PC-3 (cell line): ENCODE results near the gene PHF2. TPM values are rescaled to one million over a fixed set of nuclear protein-coding genes. Genes with fewer than 3 reads are reported as not detected.

Experiments used
- ATAC-seq: fragments of 200-7000 bp; cut with Tn5 transposase; 2 replicates; pipeline ENCODE4 v1.9.1; 2020; ENCODE audit warnings: mild to moderate bottlenecking, moderate library complexity
- BruUV-seq: library from RNA; stranded (reverse); fragments of 400-500 nt; replicated peaks from 2 replicates; lab custom pipeline; 2021; lab: Mats Ljungman, UMichigan
- CTCF ChIA-PET: fragments of 300-600 bp; sonication (Branson Sonifier 250); formaldehyde crosslinking; loops from one replicate; lab custom pipeline; 2022; ENCODE audit warnings: antibody characterized with exemption; lab: Charles Lee
- POLR2A ChIA-PET: fragments of 300-600 bp; sonication (Branson Sonifier 250); formaldehyde crosslinking; loops from one replicate; lab custom pipeline; 2022; ENCODE audit warnings: antibody characterized with exemption; ENCODE audit not compliant: unreplicated experiment; lab: Charles Lee
- DNase-seq: peaks from one replicate; pipeline ENCODE4 v3.0.0-alpha.2; 2015
- H2AFZ ChIP-seq: fragments of 300-600 bp; sonication (generic); 2 replicates; pipeline ENCODE4 v1.6.0; 2016; ENCODE audit warnings: antibody characterized with exemption, low read length
- H3F3A ChIP-seq: fragments of 300-600 bp; sonication (generic); one replicate; pipeline ENCODE4 v1.6.0; 2017; ENCODE audit warnings: antibody characterized with exemption, low read length, control low read depth, mild to moderate bottlenecking; ENCODE audit not compliant: unreplicated experiment
- H3K27ac ChIP-seq: fragments of 300-600 bp; sonication (generic); 2 replicates; pipeline ENCODE4 v1.5.1; 2016; ENCODE audit warnings: mild to moderate bottlenecking, low read length
- H3K27me3 ChIP-seq: fragments of 300-600 bp; sonication (generic); 2 replicates; pipeline ENCODE4 v1.6.1; 2016; ENCODE audit warnings: low read length, mixed read lengths
- H3K36me3 ChIP-seq: fragments of 300-600 bp; sonication (generic); 2 replicates; pipeline ENCODE4 v1.6.1; 2016; ENCODE audit warnings: low read depth, mixed run types, low read length, mixed read lengths
- H3K4me1 ChIP-seq: fragments of 300-600 bp; sonication (generic); 2 replicates; pipeline ENCODE4 v1.5.1; 2016; ENCODE audit warnings: low read length; ENCODE audit not compliant: insufficient read depth
- H3K4me2 ChIP-seq: fragments of 300-600 bp; sonication (generic); 2 replicates; pipeline ENCODE4 v1.6.0; 2016; ENCODE audit warnings: low read length
- H3K4me3 ChIP-seq: fragments of 300-600 bp; sonication (generic); 2 replicates; pipeline ENCODE4 v1.5.1; 2016; ENCODE audit warnings: mild to moderate bottlenecking, low read length, mixed read lengths
- H3K79me2 ChIP-seq: fragments of 300-600 bp; sonication (generic); 2 replicates; pipeline ENCODE4 v1.6.1; 2017; ENCODE audit warnings: low read length, mixed read lengths
- H3K9ac ChIP-seq: fragments of 300-600 bp; sonication (generic); 2 replicates; pipeline ENCODE4 v1.6.0; 2016; ENCODE audit warnings: mild to moderate bottlenecking, low read length
- H3K9me2 ChIP-seq: fragments of 300-600 bp; sonication (generic); replicated peaks from 2 replicates; pipeline ENCODE4 v1.6.1; 2016; ENCODE audit warnings: mixed run types, low read length, mixed read lengths
- H3K9me3 ChIP-seq: fragments of 300-600 bp; sonication (generic); 2 replicates; pipeline ENCODE4 v1.6.1; 2016; ENCODE audit warnings: low read length, mixed read lengths
- H4K20me1 ChIP-seq: fragments of 300-600 bp; sonication (generic); 2 replicates; pipeline ENCODE4 v1.6.1; 2016; ENCODE audit warnings: low read length, mixed read lengths
- CTCF ChIP-seq: fragments of 300-600 bp; sonication (generic); conservative IDR thresholded peaks from 2 replicates; pipeline ENCODE4 v1.5.1; 2017; ENCODE audit warnings: antibody characterized with exemption, low read depth, mild to moderate bottlenecking, low read length
- EZH2 ChIP-seq: fragments of 300-600 bp; sonication (generic); IDR thresholded peaks from one replicate; pipeline ENCODE4 v1.6.1; 2017; ENCODE audit warnings: antibody characterized with exemption, mild to moderate bottlenecking, low read length; ENCODE audit not compliant: unreplicated experiment
- EZH2phosphoT487 ChIP-seq: fragments of 300-600 bp; sonication (generic); IDR thresholded peaks from 2 replicates; pipeline ENCODE4 v1.6.1; 2018; ENCODE audit warnings: mild to moderate bottlenecking, antibody characterized with exemption, low read length, borderline replicate concordance
- intact Hi-C: fragments of 100-400 bp; cut with micrococcal nuclease; formaldehyde crosslinking; loops from 2 replicates; pipeline ENCODE4 v1.9.0; 2023
- total RNA-seq: library from RNA; depleted of rRNA; stranded (reverse); fragments of >200 nt; gene quantifications from 2 replicates; pipeline ENCODE4 v1.2.3, GENCODE V29; 2014

The PHF2 gene
- total RNA-seq, 1 experiment from 2014 or later: 10.6 TPM

DNA sequence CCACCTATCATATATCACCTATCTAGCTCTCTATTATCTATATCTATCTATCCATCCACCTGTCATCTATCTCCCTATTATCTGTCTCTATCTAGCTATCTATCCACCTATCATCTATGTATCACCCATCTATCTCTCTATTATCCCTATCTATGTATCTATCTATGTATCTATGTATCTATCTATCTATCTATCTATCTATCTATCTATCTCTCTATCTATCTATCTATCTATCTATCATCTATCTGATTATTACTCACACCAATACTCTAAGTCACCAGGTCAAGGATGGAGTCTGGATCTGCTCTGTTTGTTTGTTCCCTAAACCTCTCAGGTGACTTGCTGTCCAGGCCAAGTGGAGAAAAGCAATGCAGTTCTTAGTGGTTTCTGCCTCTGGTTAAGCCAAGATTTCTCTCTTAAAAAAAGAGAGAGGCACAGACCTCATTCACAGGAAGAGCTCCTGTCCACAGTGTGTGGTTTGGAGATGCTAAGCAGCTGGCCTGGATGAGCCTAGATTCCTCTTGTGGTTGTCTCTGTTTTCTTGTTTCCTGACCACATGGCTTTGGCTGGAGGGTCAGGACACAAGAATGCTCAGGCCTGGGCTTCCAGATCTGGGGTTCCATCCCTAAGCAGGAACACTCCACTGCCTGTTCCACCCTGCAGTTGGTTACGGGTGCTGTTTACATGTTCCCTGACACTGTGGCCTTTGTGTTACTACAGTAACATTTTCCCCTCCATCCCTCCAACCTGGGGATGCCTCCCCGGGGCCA lies 133.4 kb downstream of the PHF2 start:
- POLR2A ChIA-PET: no interaction called here
- CTCF ChIA-PET: no interaction called here
- intact Hi-C loops: no loop called here
- no peaks in the 10 kb centered on the region for H4K20me1 ChIP-seq
- H3F3A ChIP-seq: no peaks in the 10 kb centered on the region
- H3K4me1 ChIP-seq: no peaks in the 10 kb centered on the region
- BruUV-seq: no TSS peak
- no peak overlapping the region for H3K9ac ChIP-seq
- no peak for TF ChIP-seq EZH2
- no peak for TF ChIP-seq CTCF
- TF ChIP-seq EZH2phosphoT487: no peak
- no peak overlapping the region for H2AFZ ChIP-seq
- peaks cover 2% of the 10 kb centered on the region; the same call in 1 of the 2 replicates for H3K27me3 ChIP-seq
- H3K4me2 ChIP-seq: no peak overlapping the region
- no peaks in the 10 kb centered on the region for H3K79me2 ChIP-seq
- no peaks in the 10 kb centered on the region for H3K9me2 ChIP-seq
- no peak for ATAC-seq
- H3K4me3 ChIP-seq: no peak overlapping the region
- DNase-seq: no peak
- no peaks in the 10 kb centered on the region for H3K36me3 ChIP-seq
- no peak overlapping the region for H3K27ac ChIP-seq
- H3K9me3 ChIP-seq: no peaks in the 10 kb centered on the region

DNA sequence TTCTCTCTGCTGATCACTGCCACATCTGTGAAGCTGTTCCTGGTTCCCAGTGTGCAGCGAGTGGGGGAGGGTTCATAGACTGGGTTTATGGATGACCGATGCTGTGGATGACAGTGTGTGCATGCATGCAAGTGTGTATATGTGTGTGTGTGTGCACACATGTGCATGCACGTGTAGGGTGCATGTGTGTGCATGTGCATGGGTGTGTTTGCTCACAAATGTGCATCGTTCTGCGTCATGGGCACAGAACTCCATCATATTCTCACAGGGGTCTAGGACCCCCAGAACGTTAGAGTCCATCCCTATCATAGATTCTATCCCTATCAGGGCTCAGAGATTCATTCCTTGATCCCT lies 134.0 kb downstream of the PHF2 start:
- no peak overlapping the region for H3K9ac ChIP-seq
- H3K9me2 ChIP-seq: no peaks in the 10 kb centered on the region
- intact Hi-C loops: no loop called here
- H3K36me3 ChIP-seq: no peaks in the 10 kb centered on the region
- ChIA-PET POLR2A (no interaction called here), CTCF (no interaction called here)
- H3K4me3 ChIP-seq: no peak overlapping the region
- no peak overlapping the region for H2AFZ ChIP-seq
- BruUV-seq: no TSS peak
- H4K20me1 ChIP-seq: no peaks in the 10 kb centered on the region
- no peaks in the 10 kb centered on the region for H3K79me2 ChIP-seq
- no peak overlapping the region for H3K4me2 ChIP-seq
- peaks cover 7% of the 10 kb centered on the region; the same call in 1 of the 2 replicates for H3K27me3 ChIP-seq
- DNase-seq (no peak), ATAC-seq (no peak)
- no peaks in the 10 kb centered on the region for H3F3A ChIP-seq
- no peak overlapping the region for H3K27ac ChIP-seq
- H3K4me1 ChIP-seq: no peaks in the 10 kb centered on the region
- TF ChIP-seq EZH2 (no peak), CTCF (no peak), EZH2phosphoT487 (no peak)
- H3K9me3 ChIP-seq: no peaks in the 10 kb centered on the region

GRCh38 chr9:93711002-93711401 lies 134.6 kb downstream of the PHF2 start:
- no peak overlapping the region for H3K4me3 ChIP-seq
- peaks cover 13% of the 10 kb centered on the region; the same call in 1 of the 2 replicates for H3K27me3 ChIP-seq
- H3K4me2 ChIP-seq: no peak overlapping the region
- no peaks in the 10 kb centered on the region for H3K9me3 ChIP-seq
- H3K79me2 ChIP-seq: no peaks in the 10 kb centered on the region
- no peaks in the 10 kb centered on the region for H4K20me1 ChIP-seq
- no peak for ATAC-seq
- TF ChIP-seq CTCF: no peak
- no peak for TF ChIP-seq EZH2
- TF ChIP-seq EZH2phosphoT487: no peak
- no TSS peak for BruUV-seq
- H2AFZ ChIP-seq: no peak overlapping the region
- no peak overlapping the region for H3K27ac ChIP-seq
- no peak overlapping the region for H3K9ac ChIP-seq
- H3F3A ChIP-seq: no peaks in the 10 kb centered on the region
- no peaks in the 10 kb centered on the region for H3K36me3 ChIP-seq
- H3K9me2 ChIP-seq: no peaks in the 10 kb centered on the region
- POLR2A ChIA-PET: no interaction called here
- intact Hi-C loops: no loop called here
- no peaks in the 10 kb centered on the region for H3K4me1 ChIP-seq
- CTCF ChIA-PET: no interaction called here
- DNase-seq: no peak
